Mucosa of descending colon (tissue), 3 donors: Measurements from ENCODE around the gene LYPLAL1. TPM values are rescaled to one million over a fixed set of nuclear protein-coding genes. Genes with fewer than 3 reads are reported as not detected.

Experiments used
- ATAC-seq: fragments of 200-7000 bp; cut with Tn5 transposase; one replicate; pipeline ENCODE4 v1.9.1; 2020; ENCODE audit warnings: mild to moderate bottlenecking, moderate library complexity
- DNase-seq, 3 donors: peaks; one replicate each; pipeline ENCODE4 v3.0.0-alpha.2; 2020
- H3K36me3 ChIP-seq: fragments of 200-600 bp; one replicate; pipeline ENCODE4 v1.8.0; 2021; ENCODE audit warnings: low read depth, mild to moderate bottlenecking
- H3K4me1 ChIP-seq: fragments of 200-600 bp; one replicate; pipeline ENCODE4 v1.8.0; 2021; ENCODE audit warnings: low read depth, mild to moderate bottlenecking
- H3K4me3 ChIP-seq: fragments of 200-600 bp; one replicate; pipeline ENCODE4 v1.8.0; 2021; ENCODE audit warnings: mild to moderate bottlenecking
- H3K9me3 ChIP-seq: fragments of 200-600 bp; one replicate; pipeline ENCODE4 v1.8.0; 2021; ENCODE audit warnings: mild to moderate bottlenecking
- intact Hi-C, 2 donors: fragments of 100-400 bp; cut with DNase I in 1 of 2; cut with micrococcal nuclease in 1 of 2; formaldehyde crosslinking; loops; one replicate each; pipeline versions ENCODE4 v1.11.0 to v1.11.1; 2022; cut with DNase I, micrococcal nuclease
- total RNA-seq, 3 donors: library from RNA; stranded (reverse); fragmentation: NEBNext Ultra II Directional in 2 of 3; extraction: Animal tissue kit (Norgen Biotek cat#: 25700) in 2 of 3; gene quantifications; one replicate each; pipeline versions ENCODE4 v1.2.1 to v1.2.4, GENCODE V29; 2021 to 2023
- TF ChIP-seq, protein P1 (sequence below): fragments of 200-600 bp; IDR thresholded peaks from one replicate; pipeline ENCODE4 v1.8.0; 2022; ENCODE audit warnings: antibody characterized with exemption, mild to moderate bottlenecking
- donor health status: DM: no; HTN: no; CAD: no; lungs with moderate emphysema.
- donor health status: DM: no; HTN: no; CAD: no.
- donor health status: DM: no; HTN: yes; CAD: no.

LYPLAL1 gene
- total RNA-seq, 3 donors from 2014 or later = 14.3 to 34.2 (median 21.9) TPM

DNA sequence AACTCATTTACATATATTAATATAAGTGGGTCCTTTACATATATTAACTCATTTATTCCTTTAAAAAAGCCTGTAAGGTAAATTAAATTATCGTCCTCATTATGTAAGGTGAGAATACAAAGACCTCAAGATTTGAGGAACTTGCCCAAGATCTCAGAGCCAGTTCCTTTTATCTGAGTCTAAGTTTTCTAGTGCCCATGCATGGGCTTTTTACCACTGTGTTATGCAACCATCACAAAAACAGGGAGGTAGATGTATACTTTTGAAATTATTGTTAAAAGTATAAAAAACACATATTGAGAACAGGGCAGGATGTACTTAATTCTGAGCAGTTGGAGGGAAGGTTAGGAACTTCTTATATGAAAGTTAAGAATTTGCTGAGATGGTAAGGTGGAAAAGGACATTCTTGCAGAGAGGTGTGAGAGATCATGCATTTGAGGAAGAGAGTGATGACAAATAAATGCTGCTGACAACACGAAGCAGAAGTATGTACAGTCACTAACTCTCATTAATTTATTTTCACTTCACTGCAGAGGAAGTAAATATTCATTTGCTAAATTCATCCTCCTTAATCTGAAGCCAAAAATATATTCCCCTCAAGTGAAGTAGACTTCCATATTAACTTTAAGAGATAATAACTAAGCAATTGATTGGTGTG is 28.9 kb upstream of the LYPLAL1 start:
- no peaks in the 10 kb centered on the region for H3K36me3 ChIP-seq
- no peaks in the 10 kb centered on the region for H3K9me3 ChIP-seq
- H3K4me1 ChIP-seq = no peaks in the 10 kb centered on the region
- TF ChIP-seq, protein P1, sequence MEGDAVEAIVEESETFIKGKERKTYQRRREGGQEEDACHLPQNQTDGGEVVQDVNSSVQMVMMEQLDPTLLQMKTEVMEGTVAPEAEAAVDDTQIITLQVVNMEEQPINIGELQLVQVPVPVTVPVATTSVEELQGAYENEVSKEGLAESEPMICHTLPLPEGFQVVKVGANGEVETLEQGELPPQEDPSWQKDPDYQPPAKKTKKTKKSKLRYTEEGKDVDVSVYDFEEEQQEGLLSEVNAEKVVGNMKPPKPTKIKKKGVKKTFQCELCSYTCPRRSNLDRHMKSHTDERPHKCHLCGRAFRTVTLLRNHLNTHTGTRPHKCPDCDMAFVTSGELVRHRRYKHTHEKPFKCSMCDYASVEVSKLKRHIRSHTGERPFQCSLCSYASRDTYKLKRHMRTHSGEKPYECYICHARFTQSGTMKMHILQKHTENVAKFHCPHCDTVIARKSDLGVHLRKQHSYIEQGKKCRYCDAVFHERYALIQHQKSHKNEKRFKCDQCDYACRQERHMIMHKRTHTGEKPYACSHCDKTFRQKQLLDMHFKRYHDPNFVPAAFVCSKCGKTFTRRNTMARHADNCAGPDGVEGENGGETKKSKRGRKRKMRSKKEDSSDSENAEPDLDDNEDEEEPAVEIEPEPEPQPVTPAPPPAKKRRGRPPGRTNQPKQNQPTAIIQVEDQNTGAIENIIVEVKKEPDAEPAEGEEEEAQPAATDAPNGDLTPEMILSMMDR = no peak
- DNase-seq (no peak), ATAC-seq (no peak)
- H3K4me3 ChIP-seq = no peak overlapping the region
- intact Hi-C loops = no loop called here

- Histone ChIP-seq H3K4me1 (no peaks in the 10 kb centered on the region), H3K4me3 (no peak overlapping the region), H3K36me3 (no peaks in the 10 kb centered on the region), H3K9me3 (no peaks in the 10 kb centered on the region)
- intact Hi-C loops = no loop called here
- ATAC-seq = no peak
- no peak for DNase-seq
- TF ChIP-seq, protein P1 = no peak
Observed at GRCh38 chr1:219147571-219148019, 26.1 kb upstream of the LYPLAL1 start.

GRCh38 chr1:219149009-219149577 is 24.6 kb upstream of the LYPLAL1 start:
- Histone ChIP-seq H3K36me3 (no peaks in the 10 kb centered on the region), H3K4me3 (no peak overlapping the region), H3K4me1 (no peaks in the 10 kb centered on the region), H3K9me3 (no peaks in the 10 kb centered on the region)
- TF ChIP-seq, protein P1 = no peak
- no peak for ATAC-seq
- intact Hi-C loops = no loop called here
- DNase-seq = no peak

GRCh38 chr1:219149953-219150352 is 23.7 kb upstream of the LYPLAL1 start:
- intact Hi-C loops = no loop called here
- no peak overlapping the region for H3K4me3 ChIP-seq
- no peak for ATAC-seq
- no peak for DNase-seq
- H3K4me1 ChIP-seq = no peaks in the 10 kb centered on the region
- TF ChIP-seq, protein P1 = no peak
- no peaks in the 10 kb centered on the region for H3K36me3 ChIP-seq
- no peaks in the 10 kb centered on the region for H3K9me3 ChIP-seq

DNA sequence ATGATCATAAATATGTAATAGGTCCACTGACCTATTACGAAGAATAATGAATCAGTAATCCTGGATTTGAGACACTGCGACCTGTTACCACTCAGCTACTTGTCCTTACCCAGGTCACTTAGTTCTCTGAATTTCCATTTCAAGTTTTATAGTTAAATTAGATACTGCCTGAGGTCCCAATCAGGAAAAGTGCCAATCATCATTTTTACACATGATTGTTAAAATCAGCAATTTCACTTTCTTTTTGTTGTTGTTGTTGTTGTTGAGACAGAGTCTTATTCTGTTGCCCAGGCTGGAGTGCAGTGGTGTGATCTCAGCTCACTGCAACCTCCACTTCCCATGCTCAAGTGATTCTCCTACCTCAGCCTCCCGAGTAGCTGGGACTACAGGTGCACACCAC is 22.8 kb upstream of the LYPLAL1 start:
- Histone ChIP-seq H3K9me3 (no peaks in the 10 kb centered on the region), H3K36me3 (no peaks in the 10 kb centered on the region), H3K4me3 (no peak overlapping the region), H3K4me1 (no peaks in the 10 kb centered on the region)
- intact Hi-C loops = no loop called here
- ATAC-seq = no peak
- TF ChIP-seq, protein P1 = no peak
- no peak for DNase-seq
